Activated CD8-positive, alpha-beta memory T cell treated with anti-CD3 and anti-CD28 coated beads, Interleukin-2, amount 50 U/mL, for 1 hour (primary cell): Measurements from ENCODE around the gene CHMP1B.
"Not testable (repeated sequence)": the region's sequence is repeated elsewhere in the genome, so short reads cannot be mapped to it uniquely, and the experiment has no call there.

ENCODE experiments used
- DNase-seq: peaks from one replicate; pipeline ENCODE4 v3.0.0-alpha.2; 2020; ENCODE audit errors: extremely low read depth

The CHMP1B gene

GRCh38 chr18:11871501-11871900 lies 20.3 kb downstream of the CHMP1B start:
- no peak for DNase-seq

- no peak for DNase-seq
Measured at GRCh38 chr18:11872479-11873136, 21.4 kb downstream of the CHMP1B start.

GRCh38 chr18:11873670-11874340 lies 22.6 kb downstream of the CHMP1B start:
- no peak for DNase-seq

GRCh38 chr18:11874676-11875075 lies 23.5 kb downstream of the CHMP1B start:
- no peak for DNase-seq

- DNase-seq, result no peak
Measured at GRCh38 chr18:11877497-11878135, 26.4 kb downstream of the CHMP1B start.

GRCh38 chr18:11880586-11881304 lies 29.5 kb downstream of the CHMP1B start:
- no peak for DNase-seq

GRCh38 chr18:11882636-11883035 lies 31.4 kb downstream of the CHMP1B start:
- DNase-seq, result no peak

- DNase-seq, result no peak
Measured at GRCh38 chr18:11883153-11883552, 31.9 kb downstream of the CHMP1B start.

GRCh38 chr18:11884396-11885030 lies 33.3 kb downstream of the CHMP1B start:
- no peak for DNase-seq

- no peak for DNase-seq
Measured at GRCh38 chr18:11885278-11885947, 34.2 kb downstream of the CHMP1B start.

- no peak for DNase-seq
Measured at GRCh38 chr18:11886577-11887110, 35.4 kb downstream of the CHMP1B start.

GRCh38 chr18:11887328-11888128 lies 36.3 kb downstream of the CHMP1B start:
- no peak for DNase-seq

GRCh38 chr18:11888726-11889125 lies 37.5 kb downstream of the CHMP1B start:
- no peak for DNase-seq

- no peak for DNase-seq
Measured at GRCh38 chr18:11889284-11889683, 38.1 kb downstream of the CHMP1B start.

- DNase-seq, result no peak
Measured at GRCh38 chr18:11891737-11892136, 40.5 kb downstream of the CHMP1B start.

GRCh38 chr18:11892438-11892837 lies 41.2 kb downstream of the CHMP1B start:
- DNase-seq, result not testable (repeated sequence)

GRCh38 chr18:11897781-11898180 lies 46.6 kb downstream of the CHMP1B start:
- DNase-seq, result no peak

- DNase-seq, result no peak
Measured at GRCh38 chr18:11899063-11899462, 47.9 kb downstream of the CHMP1B start.

- DNase-seq, result no peak
Measured at GRCh38 chr18:11901826-11902438, 50.7 kb downstream of the CHMP1B start.
